ENCODE data around the gene DES. TPM values are rescaled to one million over a fixed set of nuclear protein-coding genes. Genes with fewer than 3 reads are reported as not detected.

The DES gene
- total RNA-seq, 2 donors from 2014 or later: not detected

GRCh38 chr2:219430633-219431615 lies 12.7 kb downstream of the DES start:
- no peaks in the 10 kb centered on the region for H3K36me3 Mint-ChIP-seq
- H3K9me3 Mint-ChIP-seq: no peaks in the 10 kb centered on the region
- peak in 1 of 2 donors; percentile 47 for ATAC-seq
- no peaks in the 10 kb centered on the region for H3K4me1 Mint-ChIP-seq (ENCODE audit: low read depth in 2 of 2)
- H3K27ac Mint-ChIP-seq: no peak overlapping the region
- DNase-seq (ENCODE audit: low spot score): peak; percentile 42
- H3K27me3 Mint-ChIP-seq: peaks cover 22 to 26% of the 10 kb centered on the region in 2 donors
- no peak overlapping the region for H3K4me3 Mint-ChIP-seq

- Mint-ChIP-seq H3K4me3 (no peak overlapping the region), H3K36me3 (no peaks in the 10 kb centered on the region), H3K4me1 (ENCODE audit: low read depth in 2 of 2) (no peaks in the 10 kb centered on the region), H3K9me3 (no peaks in the 10 kb centered on the region), H3K27me3 (peaks cover 22 to 25% of the 10 kb centered on the region in 2 donors), H3K27ac (no peak overlapping the region)
- ATAC-seq (no peak), DNase-seq (ENCODE audit: low spot score) (no peak)
These were observed 15.7 kb downstream of the DES start for GRCh38 chr2:219433666-219434467.

- peaks cover 22 to 25% of the 10 kb centered on the region in 2 donors for H3K27me3 Mint-ChIP-seq
- DNase-seq (ENCODE audit: low spot score) (no peak), ATAC-seq (no peak)
- H3K9me3 Mint-ChIP-seq: no peaks in the 10 kb centered on the region
- no peaks in the 10 kb centered on the region for H3K36me3 Mint-ChIP-seq
- no peak overlapping the region for H3K27ac Mint-ChIP-seq
- H3K4me3 Mint-ChIP-seq: no peak overlapping the region
- H3K4me1 Mint-ChIP-seq (ENCODE audit: low read depth in 2 of 2): no peaks in the 10 kb centered on the region
These were observed 16.2 kb downstream of the DES start for GRCh38 chr2:219434468-219434717.

- peaks cover 22 to 28% of the 10 kb centered on the region in 2 donors for H3K27me3 Mint-ChIP-seq
- ATAC-seq (peak in 1 of 2 donors; percentile 3), DNase-seq (ENCODE audit: low spot score) (no peak)
- no peak within 1 kb of the TSS for H3K4me3 Mint-ChIP-seq
- no peak within 1 kb of the TSS for H3K27ac Mint-ChIP-seq
- no peaks in the 10 kb centered on the region for H3K36me3 Mint-ChIP-seq
- H3K4me1 Mint-ChIP-seq (ENCODE audit: low read depth in 2 of 2): no peaks in the 10 kb centered on the region
- H3K9me3 Mint-ChIP-seq: no peaks in the 10 kb centered on the region
These were observed 16.7 kb downstream of the DES start, which contains the start of gene SPEG for GRCh38 chr2:219434718-219435525. Gene SPEG (plus strand): TSS chr2:219434843. CDS start chr2:219434978, 135 bp downstream.

GRCh38 chr2:219435701-219436100 lies 17.5 kb downstream of the DES start:
- no peak for DNase-seq (ENCODE audit: low spot score)
- H3K27ac Mint-ChIP-seq: no peak overlapping the region
- H3K4me1 Mint-ChIP-seq (ENCODE audit: low read depth in 2 of 2): peaks cover under 1 to 2% of the 10 kb centered on the region in 2 donors
- H3K9me3 Mint-ChIP-seq: no peaks in the 10 kb centered on the region
- peaks cover 24 to 30% of the 10 kb centered on the region in 2 donors for H3K27me3 Mint-ChIP-seq
- H3K36me3 Mint-ChIP-seq: no peaks in the 10 kb centered on the region
- no peak for ATAC-seq
- no peak overlapping the region for H3K4me3 Mint-ChIP-seq

GRCh38 chr2:219436491-219436890 lies 18.3 kb downstream of the DES start:
- ATAC-seq: no peak
- H3K4me1 Mint-ChIP-seq (ENCODE audit: low read depth in 2 of 2): peaks cover 7 to 8% of the 10 kb centered on the region in 2 donors
- no peaks in the 10 kb centered on the region for H3K36me3 Mint-ChIP-seq
- H3K4me3 Mint-ChIP-seq: no peak overlapping the region
- no peak overlapping the region for H3K27ac Mint-ChIP-seq
- H3K9me3 Mint-ChIP-seq: no peaks in the 10 kb centered on the region
- no peak for DNase-seq (ENCODE audit: low spot score)
- peaks cover 26 to 38% of the 10 kb centered on the region in 2 donors for H3K27me3 Mint-ChIP-seq

- DNase-seq (ENCODE audit: low spot score): no peak
- Mint-ChIP-seq H3K4me3 (no peak overlapping the region), H3K9me3 (no peaks in the 10 kb centered on the region), H3K27ac (no peak overlapping the region), H3K27me3 (peaks cover 23 to 37% of the 10 kb centered on the region in 2 donors), H3K4me1 (ENCODE audit: low read depth in 2 of 2) (peaks cover 7 to 8% of the 10 kb centered on the region in 2 donors), H3K36me3 (no peaks in the 10 kb centered on the region)
- peak in 1 of 2 donors; percentile 15 for ATAC-seq
These were observed 19.0 kb downstream of the DES start for GRCh38 chr2:219437141-219437540.

GRCh38 chr2:219437690-219438206 lies 19.6 kb downstream of the DES start:
- no peak for ATAC-seq
- no peak for DNase-seq (ENCODE audit: low spot score)
- Mint-ChIP-seq H3K4me1 (ENCODE audit: low read depth in 2 of 2) (peaks cover 7 to 10% of the 10 kb centered on the region in 2 donors), H3K27me3 (peaks cover 26 to 40% of the 10 kb centered on the region in 2 donors), H3K9me3 (no peaks in the 10 kb centered on the region), H3K4me3 (no peak overlapping the region), H3K36me3 (no peaks in the 10 kb centered on the region), H3K27ac (no peak overlapping the region)

- Mint-ChIP-seq H3K4me3 (no peak overlapping the region), H3K36me3 (no peaks in the 10 kb centered on the region), H3K27ac (no peak overlapping the region), H3K4me1 (ENCODE audit: low read depth in 2 of 2) (peaks cover 7 to 13% of the 10 kb centered on the region in 2 donors), H3K27me3 (peaks cover 26 to 39% of the 10 kb centered on the region in 2 donors), H3K9me3 (no peaks in the 10 kb centered on the region)
- ATAC-seq (no peak), DNase-seq (ENCODE audit: low spot score) (no peak)
These were observed 20.3 kb downstream of the DES start for GRCh38 chr2:219438453-219438852.

- ATAC-seq (no peak), DNase-seq (ENCODE audit: low spot score) (no peak)
- Mint-ChIP-seq H3K27ac (no peak overlapping the region), H3K9me3 (no peaks in the 10 kb centered on the region), H3K36me3 (no peaks in the 10 kb centered on the region), H3K4me3 (no peak overlapping the region), H3K27me3 (peaks cover 18 to 35% of the 10 kb centered on the region in 2 donors), H3K4me1 (ENCODE audit: low read depth in 2 of 2) (peaks cover 7 to 13% of the 10 kb centered on the region in 2 donors)
These were observed 21.3 kb downstream of the DES start for GRCh38 chr2:219439506-219439905.

GRCh38 chr2:219440388-219441256 lies 22.4 kb downstream of the DES start:
- Mint-ChIP-seq H3K9me3 (no peaks in the 10 kb centered on the region), H3K4me3 (peak overlapping the region; percentile 55), H3K36me3 (no peaks in the 10 kb centered on the region), H3K4me1 (ENCODE audit: low read depth in 2 of 2) (peaks cover 7 to 13% of the 10 kb centered on the region in 2 donors), H3K27me3 (peaks cover 18 to 38% of the 10 kb centered on the region in 2 donors), H3K27ac (peak overlapping the region in 1 of 2 donors; percentile 49)
- DNase-seq (ENCODE audit: low spot score): no peak
- ATAC-seq: no peak

GRCh38 chr2:219441451-219442255 lies 23.5 kb downstream of the DES start:
- ATAC-seq: peak; percentile 39 to 53
- no peak for DNase-seq (ENCODE audit: low spot score)
- no peaks in the 10 kb centered on the region for H3K9me3 Mint-ChIP-seq
- peaks cover 7 to 13% of the 10 kb centered on the region in 2 donors for H3K4me1 Mint-ChIP-seq (ENCODE audit: low read depth in 2 of 2)
- H3K4me3 Mint-ChIP-seq: peak overlapping the region; percentile 55
- H3K36me3 Mint-ChIP-seq: no peaks in the 10 kb centered on the region
- peaks cover 18 to 36% of the 10 kb centered on the region in 2 donors for H3K27me3 Mint-ChIP-seq
- peak overlapping the region in 1 of 2 donors; percentile 49 for H3K27ac Mint-ChIP-seq

Measured in natural killer cell treated with Interleukin-12 subunit alpha and Interleukin-12 subunit beta and Interleukin-15 and Interleukin-18, amount 100 ng/mL, for 72 hours (primary cell).